Sigmoid colon (tissue), 4 donors: ENCODE measurements around the gene OXA1L.

Source experiments
- EP300 ChIP-seq, 4 donors: sonication (generic); formaldehyde crosslinking; IDR thresholded peaks; one replicate each; pipeline ENCODE4 v1.6.1; 2017; ENCODE audit warnings: antibody characterized with exemption in 4 of 4
- POLR2A ChIP-seq, 2 donors: fragments of 450-650 bp; IDR thresholded peaks; one replicate each; pipeline ENCODE4 v1.6.1; 2016; ENCODE audit warnings: antibody characterized with exemption in 2 of 2, mild to moderate bottlenecking in 2 of 2, moderate library complexity in 2 of 2
- POLR2AphosphoS5 ChIP-seq, 4 donors: sonication (generic); formaldehyde crosslinking; IDR thresholded peaks; one replicate each; pipeline ENCODE4 v1.6.1; 2017; ENCODE audit warnings: antibody characterized with exemption in 4 of 4
- TF ChIP-seq, protein P1 (sequence below), 4 experiments: fragments of 450-650 bp in 3 of 4; fragments of 200-600 bp in 1 of 4; IDR thresholded peaks; one replicate each; pipeline ENCODE4 v1.5.1; 2016 to 2019; ENCODE audit warnings: antibody characterized with exemption in 4 of 4, mild to moderate bottlenecking in 3 of 4, moderate library complexity in 2 of 4

DNA sequence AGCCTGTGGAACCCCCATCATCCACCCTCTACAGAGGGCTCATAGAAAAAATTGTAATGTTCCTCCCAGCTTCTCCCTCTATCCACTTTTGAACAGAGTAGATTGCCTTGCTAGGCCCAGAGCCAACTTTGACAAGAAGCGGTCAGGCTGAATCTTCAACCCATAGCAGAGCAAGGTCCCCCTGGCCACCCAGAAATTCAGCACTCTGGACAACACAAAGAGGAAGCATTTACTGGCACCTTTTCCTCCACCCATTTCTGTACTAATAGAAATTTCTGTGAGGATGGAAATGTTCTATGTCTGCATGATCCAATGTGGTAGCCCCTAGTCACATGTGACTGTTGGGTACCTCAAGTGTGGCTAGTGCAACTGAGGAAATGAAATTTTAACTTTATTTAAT is 42.7 kb upstream of the OXA1L start:
- TF ChIP-seq, protein P1, sequence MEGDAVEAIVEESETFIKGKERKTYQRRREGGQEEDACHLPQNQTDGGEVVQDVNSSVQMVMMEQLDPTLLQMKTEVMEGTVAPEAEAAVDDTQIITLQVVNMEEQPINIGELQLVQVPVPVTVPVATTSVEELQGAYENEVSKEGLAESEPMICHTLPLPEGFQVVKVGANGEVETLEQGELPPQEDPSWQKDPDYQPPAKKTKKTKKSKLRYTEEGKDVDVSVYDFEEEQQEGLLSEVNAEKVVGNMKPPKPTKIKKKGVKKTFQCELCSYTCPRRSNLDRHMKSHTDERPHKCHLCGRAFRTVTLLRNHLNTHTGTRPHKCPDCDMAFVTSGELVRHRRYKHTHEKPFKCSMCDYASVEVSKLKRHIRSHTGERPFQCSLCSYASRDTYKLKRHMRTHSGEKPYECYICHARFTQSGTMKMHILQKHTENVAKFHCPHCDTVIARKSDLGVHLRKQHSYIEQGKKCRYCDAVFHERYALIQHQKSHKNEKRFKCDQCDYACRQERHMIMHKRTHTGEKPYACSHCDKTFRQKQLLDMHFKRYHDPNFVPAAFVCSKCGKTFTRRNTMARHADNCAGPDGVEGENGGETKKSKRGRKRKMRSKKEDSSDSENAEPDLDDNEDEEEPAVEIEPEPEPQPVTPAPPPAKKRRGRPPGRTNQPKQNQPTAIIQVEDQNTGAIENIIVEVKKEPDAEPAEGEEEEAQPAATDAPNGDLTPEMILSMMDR (IDR thresholded peaks at IDR 0.05): no peak
- TF ChIP-seq POLR2A (IDR thresholded peaks at IDR 0.05): no peak
- no peak for TF ChIP-seq POLR2AphosphoS5 (IDR thresholded peaks at IDR 0.05)
- no peak for TF ChIP-seq EP300 (IDR thresholded peaks at IDR 0.05)
